OCI-LY7 (cell line): ENCODE results near the gene RAMP3.

Experiments used
- CTCF ChIP-seq: fragments of 200-600 bp; sonication (generic); conservative IDR thresholded peaks from 2 replicates; pipeline ENCODE4 v1.5.1; 2014; ENCODE audit warnings: mild to moderate bottlenecking, antibody characterized with exemption, low read length, moderate library complexity, mixed read lengths
- EZH2phosphoT487 ChIP-seq: fragments of 200-600 bp; sonication (generic); IDR thresholded peaks from 2 replicates; pipeline ENCODE4 v1.6.1; 2018; ENCODE audit warnings: low read depth, borderline replicate concordance, mild to moderate bottlenecking, mixed run types, antibody characterized with exemption, low read length, moderate library complexity, mixed read lengths

GRCh38 chr7:45187089-45187945 is 29.7 kb downstream of the RAMP3 start:
- no peak for TF ChIP-seq CTCF
- TF ChIP-seq EZH2phosphoT487, result no peak
